HG03025 (cell line): ENCODE results near the gene SYT10.
"Not testable (repeated sequence)": the region's sequence is repeated elsewhere in the genome, so short reads cannot be mapped to it uniquely, and the experiment has no call there.

Source experiments
- ATAC-seq: cut with Tn5 transposase; IDR thresholded peaks from one replicate; pipeline ENCODE4 v1.9.1; 2021; ENCODE audit warnings: mild to moderate bottlenecking, moderate library complexity; ENCODE audit not compliant: unreplicated experiment, low FRiP score

Gene SYT10

GRCh38 chr12:33357181-33357580 is 82.4 kb downstream of the SYT10 start:
- ATAC-seq: no peak

GRCh38 chr12:33349791-33350190 is 89.8 kb downstream of the SYT10 start:
- ATAC-seq: no peak

- not testable (repeated sequence) for ATAC-seq
These were observed 107.6 kb downstream of the SYT10 start for GRCh38 chr12:33331961-33332398.

- no peak for ATAC-seq
These were observed 108.7 kb downstream of the SYT10 start for GRCh38 chr12:33330940-33331339.
